UCSD-AML1 (cell line): Measurements from ENCODE around the gene LRRC36.

ENCODE experiments used
- DNase-seq: peaks from one replicate; lab custom pipeline; 2025; ENCODE audit not compliant: unreplicated experiment; lab: John Stamatoyannopoulos, UW

Gene LRRC36

GRCh38 chr16:67388591-67388990 is 62.0 kb downstream of the LRRC36 start:
- no peak for DNase-seq

GRCh38 chr16:67389911-67390815 is 63.5 kb downstream of the LRRC36 start:
- no peak for DNase-seq

GRCh38 chr16:67390816-67391423 is 64.3 kb downstream of the LRRC36 start:
- DNase-seq = no peak

- DNase-seq = no peak
Observed at GRCh38 chr16:67391424-67392300, 65.0 kb downstream of the LRRC36 start.

GRCh38 chr16:67392301-67393059 is 65.9 kb downstream of the LRRC36 start:
- DNase-seq = no peak

GRCh38 chr16:67393111-67393787 is 66.6 kb downstream of the LRRC36 start, which contains the start of gene TPPP3:
TSS of gene TPPP3 (minus strand) at chr16:67393498. CDS start at chr16:67391111, 2,387 bp downstream.
- no peak for DNase-seq

- no peak for DNase-seq
Observed at GRCh38 chr16:67393788-67394154, 67.2 kb downstream of the LRRC36 start.

GRCh38 chr16:67394155-67395104 is 67.8 kb downstream of the LRRC36 start:
- DNase-seq = no peak

GRCh38 chr16:67395105-67395457 is 68.5 kb downstream of the LRRC36 start:
- no peak for DNase-seq

- DNase-seq = no peak
Observed at GRCh38 chr16:67395458-67396158, 69.0 kb downstream of the LRRC36 start.

- no peak for DNase-seq
Observed at GRCh38 chr16:67396159-67397035, 69.8 kb downstream of the LRRC36 start.

- DNase-seq = no peak
Observed at GRCh38 chr16:67397036-67397801, 70.6 kb downstream of the LRRC36 start.

- DNase-seq = no peak
Observed at GRCh38 chr16:67397812-67398545, 71.4 kb downstream of the LRRC36 start.

GRCh38 chr16:67398546-67399217 is 72.1 kb downstream of the LRRC36 start:
- no peak for DNase-seq

GRCh38 chr16:67399218-67399733 is 72.7 kb downstream of the LRRC36 start:
- DNase-seq = peak; percentile 44
